PFSK-1 (cell line): Measurements from ENCODE around the gene NOTCH4.

Experiments
- FOXP2 ChIP-seq: optimal IDR thresholded peaks from 2 replicates; pipeline ENCODE3; 2011; ENCODE audit warnings: borderline replicate concordance, control low read depth, inconsistent platforms; ENCODE audit not compliant: insufficient read depth; ENCODE audit errors: extremely low read length, extremely low read depth
- POLR2AphosphoS5 ChIP-seq: IDR thresholded peaks from 2 replicates; pipeline ENCODE4 v1.6.1; 2012; ENCODE audit warnings: low read depth, mild to moderate bottlenecking, control low read depth, low read length, moderate library complexity
- SIN3A ChIP-seq: IDR thresholded peaks from 2 replicates; pipeline ENCODE4 v1.6.1; 2012; ENCODE audit warnings: mild to moderate bottlenecking, low read length, moderate library complexity, borderline replicate concordance; ENCODE audit not compliant: insufficient read depth
- TAF1 ChIP-seq: IDR thresholded peaks from 2 replicates; pipeline ENCODE4 v1.6.1; 2012; ENCODE audit warnings: low read length, control low read depth, borderline replicate concordance; ENCODE audit not compliant: insufficient read depth
- TF ChIP-seq, protein P1 (sequence below), 2 experiments: IDR thresholded peaks; 2 replicates each; pipeline versions ENCODE4 v1.6.1 to v1.8.0; 2011 to 2012; ENCODE audit warnings: low read depth in 2 of 2, low read length in 2 of 2, control low read depth in 1 of 2, inconsistent platforms in 1 of 2, mild to moderate bottlenecking in 1 of 2, moderate library complexity in 1 of 2; ENCODE audit not compliant: insufficient read depth in 1 of 2

Gene NOTCH4

DNA sequence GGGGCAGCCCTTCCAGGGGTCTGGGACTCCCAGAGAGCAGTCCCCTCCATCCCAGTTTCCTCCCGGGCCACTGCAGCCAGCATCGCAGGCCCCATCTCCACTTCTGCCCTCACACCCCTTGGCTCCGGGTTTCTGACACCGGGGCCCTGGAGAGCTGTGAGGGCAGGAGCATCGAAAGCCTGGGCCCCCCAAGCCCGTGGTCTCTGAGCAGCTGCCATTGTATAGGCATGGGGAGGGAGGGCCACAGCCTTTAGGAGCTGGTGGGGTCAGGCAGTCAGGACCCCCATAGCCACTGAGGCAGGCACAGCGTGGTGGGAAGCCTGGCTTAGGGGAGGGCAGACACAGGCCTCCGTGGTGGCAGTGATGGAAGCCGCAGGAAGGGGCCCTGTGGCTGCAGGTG, 21.7 kb downstream of the NOTCH4 start:
- TF ChIP-seq SIN3A: no peak
- TF ChIP-seq FOXP2: no peak
- TF ChIP-seq, protein P1, sequence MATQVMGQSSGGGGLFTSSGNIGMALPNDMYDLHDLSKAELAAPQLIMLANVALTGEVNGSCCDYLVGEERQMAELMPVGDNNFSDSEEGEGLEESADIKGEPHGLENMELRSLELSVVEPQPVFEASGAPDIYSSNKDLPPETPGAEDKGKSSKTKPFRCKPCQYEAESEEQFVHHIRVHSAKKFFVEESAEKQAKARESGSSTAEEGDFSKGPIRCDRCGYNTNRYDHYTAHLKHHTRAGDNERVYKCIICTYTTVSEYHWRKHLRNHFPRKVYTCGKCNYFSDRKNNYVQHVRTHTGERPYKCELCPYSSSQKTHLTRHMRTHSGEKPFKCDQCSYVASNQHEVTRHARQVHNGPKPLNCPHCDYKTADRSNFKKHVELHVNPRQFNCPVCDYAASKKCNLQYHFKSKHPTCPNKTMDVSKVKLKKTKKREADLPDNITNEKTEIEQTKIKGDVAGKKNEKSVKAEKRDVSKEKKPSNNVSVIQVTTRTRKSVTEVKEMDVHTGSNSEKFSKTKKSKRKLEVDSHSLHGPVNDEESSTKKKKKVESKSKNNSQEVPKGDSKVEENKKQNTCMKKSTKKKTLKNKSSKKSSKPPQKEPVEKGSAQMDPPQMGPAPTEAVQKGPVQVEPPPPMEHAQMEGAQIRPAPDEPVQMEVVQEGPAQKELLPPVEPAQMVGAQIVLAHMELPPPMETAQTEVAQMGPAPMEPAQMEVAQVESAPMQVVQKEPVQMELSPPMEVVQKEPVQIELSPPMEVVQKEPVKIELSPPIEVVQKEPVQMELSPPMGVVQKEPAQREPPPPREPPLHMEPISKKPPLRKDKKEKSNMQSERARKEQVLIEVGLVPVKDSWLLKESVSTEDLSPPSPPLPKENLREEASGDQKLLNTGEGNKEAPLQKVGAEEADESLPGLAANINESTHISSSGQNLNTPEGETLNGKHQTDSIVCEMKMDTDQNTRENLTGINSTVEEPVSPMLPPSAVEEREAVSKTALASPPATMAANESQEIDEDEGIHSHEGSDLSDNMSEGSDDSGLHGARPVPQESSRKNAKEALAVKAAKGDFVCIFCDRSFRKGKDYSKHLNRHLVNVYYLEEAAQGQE (IDR thresholded peaks at IDR 0.05; ENCODE audit: insufficient read depth in 1 of 2, low read depth in 2 of 2, low read length in 2 of 2): no peak
- no peak for TF ChIP-seq POLR2AphosphoS5
- TF ChIP-seq TAF1: no peak

DNA sequence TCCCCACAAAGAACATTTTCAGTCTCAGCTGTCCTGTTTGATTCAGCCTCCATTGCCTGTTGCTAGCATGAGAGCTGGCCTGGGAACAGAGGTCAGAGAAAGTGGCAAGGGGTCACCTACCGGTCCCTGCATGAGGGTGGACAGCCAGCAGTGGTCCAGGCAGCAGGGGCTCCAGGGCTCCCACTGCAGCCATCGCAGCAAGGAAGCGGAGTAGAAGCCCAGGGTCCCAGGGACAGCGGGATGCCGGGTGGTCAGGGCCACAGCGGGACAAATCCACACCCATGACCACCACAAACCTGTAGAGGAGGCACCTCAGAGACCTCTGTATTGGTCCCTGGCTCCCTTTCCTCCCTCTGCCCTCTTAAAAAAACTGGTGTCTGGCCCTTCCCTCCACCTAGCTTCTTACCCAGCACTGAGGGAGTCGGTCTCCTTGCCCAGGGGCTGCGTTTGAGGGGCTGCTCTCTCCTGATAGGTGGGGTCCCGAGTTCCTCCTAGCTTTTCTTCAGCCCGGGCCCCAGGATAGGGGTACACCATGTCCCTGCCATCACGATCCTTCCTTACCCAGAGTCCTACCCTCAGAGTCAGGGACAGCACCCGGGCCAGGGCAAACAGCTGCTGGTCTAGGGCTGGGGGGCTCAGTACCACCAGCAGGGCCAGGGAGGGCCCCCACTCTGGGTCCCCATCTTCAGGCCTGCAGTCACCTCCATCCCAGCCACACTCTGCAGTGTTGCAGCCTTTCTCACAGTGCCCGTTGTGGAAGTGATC, 23.0 kb downstream of the NOTCH4 start:
- no peak for TF ChIP-seq FOXP2
- no peak for TF ChIP-seq TAF1
- TF ChIP-seq POLR2AphosphoS5: no peak
- TF ChIP-seq, protein P1 (IDR thresholded peaks at IDR 0.05; ENCODE audit: insufficient read depth in 1 of 2, low read depth in 2 of 2, low read length in 2 of 2): no peak
- TF ChIP-seq SIN3A: no peak

DNA sequence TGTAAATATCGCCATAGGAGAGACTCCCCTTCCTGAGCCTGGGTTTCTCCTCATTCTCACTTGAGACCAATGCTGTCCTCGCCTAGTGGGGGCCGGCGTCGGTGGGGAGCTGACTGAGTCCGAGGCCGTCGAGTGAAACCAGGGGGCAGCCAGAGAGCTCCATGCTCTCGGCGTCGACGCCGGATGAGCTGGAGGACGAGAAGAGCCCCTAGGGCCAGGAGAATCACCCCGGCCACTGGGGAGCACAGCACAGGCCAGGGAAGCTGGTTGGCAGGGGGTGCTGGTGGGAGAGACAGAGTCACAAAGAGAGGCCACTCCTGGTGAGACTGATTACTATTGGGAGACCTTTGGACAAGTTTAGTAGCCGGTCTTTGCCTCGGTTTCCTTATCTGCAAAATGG, 25.0 kb downstream of the NOTCH4 start:
- TF ChIP-seq SIN3A (no peak), FOXP2 (no peak), POLR2AphosphoS5 (no peak), TAF1 (no peak)
- TF ChIP-seq, protein P1 (IDR thresholded peaks at IDR 0.05; ENCODE audit: insufficient read depth in 1 of 2, low read depth in 2 of 2, low read length in 2 of 2): no peak

DNA sequence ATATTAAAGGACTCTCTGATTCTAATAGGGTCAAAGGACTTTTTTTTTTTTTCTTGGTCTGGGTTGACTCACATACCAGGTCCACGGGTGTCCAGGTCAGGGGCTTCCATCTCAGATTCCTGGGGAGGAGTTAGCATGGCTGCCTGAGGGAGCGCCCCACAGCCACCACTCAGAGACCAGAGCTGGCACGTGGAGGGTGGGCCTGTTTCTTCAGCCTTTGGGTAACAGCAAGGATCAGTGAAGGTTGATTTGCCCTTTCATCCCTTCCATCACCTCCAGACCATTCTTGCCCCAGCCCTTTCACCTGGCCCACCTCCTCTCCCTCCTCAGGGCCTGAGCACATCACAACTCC, 25.5 kb downstream of the NOTCH4 start:
- TF ChIP-seq SIN3A (no peak), TAF1 (no peak), POLR2AphosphoS5 (no peak), FOXP2 (no peak)
- TF ChIP-seq, protein P1 (IDR thresholded peaks at IDR 0.05; ENCODE audit: insufficient read depth in 1 of 2, low read depth in 2 of 2, low read length in 2 of 2): no peak
